Inflammatory macrophage (primary cell): Measurements from ENCODE around the gene NOMO2.
"Not testable (repeated sequence)": the region's sequence is repeated elsewhere in the genome, so short reads cannot be mapped to it uniquely, and the experiment has no call there.

Experiments
- DNase-seq, 2 donors: peaks; one replicate each; pipeline ENCODE4 v3.0.0-alpha.2; 2020 to 2022

The NOMO2 gene

DNA sequence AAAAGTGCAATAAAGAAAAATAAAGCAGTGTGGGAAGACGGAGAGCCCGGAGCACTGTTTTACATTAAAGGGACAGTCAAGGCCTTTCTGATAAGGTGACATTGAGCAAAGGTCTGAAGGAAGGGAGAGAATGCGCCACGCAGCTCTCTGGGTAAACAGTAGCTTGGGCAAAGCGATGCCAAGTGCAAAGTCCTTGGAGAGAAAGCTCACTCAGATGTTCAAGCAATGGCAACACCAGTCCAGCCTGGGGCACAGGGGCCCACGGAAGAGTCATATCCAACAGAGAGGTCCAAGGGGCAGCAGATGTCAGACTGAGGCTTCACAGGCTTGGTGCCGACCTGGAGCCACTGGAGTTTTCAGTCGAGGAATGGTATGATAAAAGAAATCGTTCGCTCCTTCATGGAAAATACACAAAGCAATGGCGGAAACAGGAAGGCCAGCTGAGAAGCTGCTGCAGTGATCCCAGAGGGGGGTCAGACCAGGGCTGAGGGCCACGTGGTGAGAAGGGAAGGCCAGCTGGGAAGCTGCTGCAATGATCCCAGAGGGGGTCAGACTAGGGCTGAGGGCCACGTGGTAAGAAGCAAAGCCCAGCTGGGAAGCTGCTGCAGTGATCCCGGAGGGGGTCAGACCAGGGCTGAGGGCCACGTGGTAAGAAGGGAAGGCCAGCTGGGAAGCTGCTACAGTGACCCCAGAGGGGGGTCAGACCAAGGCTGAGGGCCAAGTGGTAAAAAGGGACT lies 40.3 kb downstream of the NOMO2 start:
- DNase-seq, result not testable (repeated sequence)

- not testable (repeated sequence) for DNase-seq
Observed at GRCh38 chr16:18518536-18519283, 43.2 kb downstream of the NOMO2 start.

DNA sequence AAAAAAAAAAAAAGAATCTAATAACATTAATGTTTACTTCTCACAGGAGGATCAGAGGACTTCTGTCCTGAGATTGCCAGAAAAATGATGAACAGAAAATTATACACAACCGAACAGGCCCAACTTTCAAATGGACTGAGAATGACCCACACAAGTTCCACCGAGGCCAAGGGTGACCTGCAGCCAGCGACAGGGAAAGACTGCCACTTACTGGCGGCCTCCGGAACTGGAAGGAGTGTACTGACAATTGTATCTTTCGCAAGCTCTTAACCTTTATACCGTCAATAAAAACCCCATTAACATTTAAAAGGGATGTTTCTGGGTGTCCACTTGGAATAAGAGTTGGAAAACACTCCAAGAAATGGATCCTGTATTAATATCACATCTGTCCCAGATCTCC lies 63.5 kb downstream of the NOMO2 start:
- not testable (repeated sequence) for DNase-seq

- not testable (repeated sequence) for DNase-seq
Observed at GRCh38 chr16:18497032-18497431, 64.9 kb downstream of the NOMO2 start.

DNA sequence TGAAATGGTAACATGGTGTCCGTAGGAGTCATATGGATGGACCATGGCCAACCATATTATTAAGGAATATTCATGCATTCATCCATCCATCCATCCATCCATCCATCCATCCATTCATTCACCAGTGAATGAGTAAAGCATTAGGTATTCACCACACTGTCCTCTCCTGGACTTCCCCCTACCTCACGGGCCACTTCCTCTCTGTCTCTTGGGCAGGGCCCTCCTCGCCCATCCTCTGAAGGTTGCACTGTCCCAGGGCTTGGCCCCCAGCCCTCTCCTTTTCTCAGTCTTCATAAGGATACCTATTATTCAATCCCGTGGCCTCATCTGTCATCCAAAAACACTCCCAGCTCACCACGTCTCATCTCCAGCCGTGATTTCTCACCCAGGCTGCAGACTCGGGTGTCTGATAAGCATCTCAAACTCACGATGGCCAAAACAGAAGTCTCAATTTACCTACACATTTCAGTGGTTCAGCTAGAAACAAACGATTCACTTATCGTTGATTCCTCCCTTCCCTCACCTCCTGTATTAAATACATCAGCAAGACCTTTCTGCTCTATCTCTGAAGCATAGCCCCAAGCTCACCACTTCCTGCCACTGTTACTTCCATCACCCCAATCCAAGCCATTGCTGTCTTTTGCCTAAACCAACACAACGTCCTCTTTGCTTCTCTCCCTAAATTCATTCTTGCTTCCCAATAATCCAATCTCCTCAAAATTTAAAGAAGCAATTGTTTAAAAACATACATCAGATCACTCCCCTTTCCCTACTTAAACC lies 69.6 kb downstream of the NOMO2 start:
- not testable (repeated sequence) for DNase-seq

GRCh38 chr16:18436025-18436424 lies 125.9 kb downstream of the NOMO2 start:
- DNase-seq, result not testable (repeated sequence)

GRCh38 chr16:18415827-18416226 lies 146.1 kb downstream of the NOMO2 start:
- not testable (repeated sequence) for DNase-seq

- DNase-seq, result not testable (repeated sequence)
Observed at GRCh38 chr16:18409532-18410293, 152.2 kb downstream of the NOMO2 start.

GRCh38 chr16:18401851-18402657 lies 159.8 kb downstream of the NOMO2 start:
- not testable (repeated sequence) for DNase-seq

- not testable (repeated sequence) for DNase-seq
Observed at GRCh38 chr16:18401159-18401558, 160.7 kb downstream of the NOMO2 start.

GRCh38 chr16:18394363-18394762 lies 167.5 kb downstream of the NOMO2 start:
- not testable (repeated sequence) for DNase-seq

- not testable (repeated sequence) for DNase-seq
Observed at GRCh38 chr16:18387767-18388166, 174.1 kb downstream of the NOMO2 start.

- not testable (repeated sequence) for DNase-seq
Observed at GRCh38 chr16:18386517-18386916, 175.4 kb downstream of the NOMO2 start.

DNA sequence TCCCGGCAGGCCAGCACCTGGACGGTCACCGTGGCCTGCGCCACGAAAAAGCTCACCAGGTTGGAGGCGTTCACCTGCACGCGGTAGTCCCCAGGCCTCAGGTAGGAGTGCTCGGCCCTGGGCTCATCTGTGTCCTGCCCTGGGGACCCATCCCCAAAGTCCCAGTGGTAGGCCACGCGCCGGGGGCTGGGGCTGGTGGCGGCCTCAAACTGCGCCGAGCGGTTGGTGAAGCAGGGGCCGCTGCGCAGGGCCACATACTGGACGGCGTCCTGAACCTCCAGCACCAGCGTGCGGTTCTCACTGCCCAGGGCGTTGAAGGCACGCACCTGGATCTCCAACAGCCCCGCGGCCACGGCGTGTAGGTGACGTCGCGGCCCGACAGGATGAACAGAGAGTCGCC lies 176.6 kb downstream of the NOMO2 start:
- not testable (repeated sequence) for DNase-seq

GRCh38 chr16:18384869-18385268 lies 177.0 kb downstream of the NOMO2 start:
- DNase-seq, result not testable (repeated sequence)

DNA sequence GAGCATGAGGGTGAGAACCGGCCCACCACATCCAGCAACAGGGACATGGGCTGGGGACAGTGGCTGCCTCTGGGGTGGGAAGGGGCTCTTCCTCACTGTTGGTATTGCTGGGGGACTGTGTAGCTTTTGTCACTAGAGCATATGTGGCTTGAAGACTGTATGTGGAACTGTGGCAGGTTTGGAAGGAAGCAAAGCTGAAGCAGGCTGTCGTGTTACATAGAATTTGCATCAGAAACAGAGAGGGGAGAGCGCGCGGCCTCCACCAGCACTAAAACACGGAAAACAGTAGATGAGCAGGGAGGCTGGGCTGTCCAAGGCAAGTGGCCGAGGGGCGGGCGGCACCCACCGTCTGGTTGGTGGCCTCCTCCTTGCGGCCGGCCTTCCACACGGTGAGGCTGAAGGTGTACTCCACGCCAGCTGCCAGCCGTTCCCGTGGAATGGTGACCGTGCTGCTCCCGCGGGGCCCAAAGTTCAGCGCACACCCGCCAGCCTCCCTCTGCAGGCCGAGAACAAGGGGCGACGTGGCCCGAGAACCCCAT lies 177.7 kb downstream of the NOMO2 start:
- not testable (repeated sequence) for DNase-seq

GRCh38 chr16:18382696-18383095 lies 179.2 kb downstream of the NOMO2 start:
- not testable (repeated sequence) for DNase-seq
